ENCODE data around the gene AKR7A3.
"Not testable (repeated sequence)": the region's sequence is repeated elsewhere in the genome, so short reads cannot be mapped to it uniquely, and the experiment has no call there.

Gene AKR7A3

GRCh38 chr1:19287436-19288185, 959 bp downstream of the AKR7A3 start:
- no peaks in the 10 kb centered on the region for H3K4me1 ChIP-seq (ENCODE audit: insufficient read depth, low read length)
- H3K9ac ChIP-seq (ENCODE audit: low read depth, low read length): no peak overlapping the region
- H3K36me3 ChIP-seq (ENCODE audit: insufficient read depth, low read length): no peaks in the 10 kb centered on the region
- no peaks in the 10 kb centered on the region; the same call in 1 of the 2 replicates for H3K9me3 ChIP-seq (ENCODE audit: control insufficient read depth, insufficient read depth, low read length)

GRCh38 chr1:19285807-19286206, 2.8 kb downstream of the AKR7A3 start:
- not testable (repeated sequence) for H3K36me3 ChIP-seq (ENCODE audit: insufficient read depth, low read length); H3K9ac ChIP-seq (ENCODE audit: low read depth, low read length); H3K9me3 ChIP-seq (ENCODE audit: control insufficient read depth, insufficient read depth, low read length); H3K4me1 ChIP-seq (ENCODE audit: insufficient read depth, low read length)

- not testable (repeated sequence) for H3K4me1 ChIP-seq (ENCODE audit: insufficient read depth, low read length); H3K9me3 ChIP-seq (ENCODE audit: control insufficient read depth, insufficient read depth, low read length); H3K36me3 ChIP-seq (ENCODE audit: insufficient read depth, low read length); H3K9ac ChIP-seq (ENCODE audit: low read depth, low read length)
These were observed 3.2 kb downstream of the AKR7A3 start for GRCh38 chr1:19285366-19285765.

- H3K36me3 ChIP-seq (ENCODE audit: insufficient read depth, low read length): no peaks in the 10 kb centered on the region
- H3K9me3 ChIP-seq (ENCODE audit: control insufficient read depth, insufficient read depth, low read length): no peaks in the 10 kb centered on the region
- H3K4me1 ChIP-seq (ENCODE audit: insufficient read depth, low read length): no peaks in the 10 kb centered on the region
- H3K9ac ChIP-seq (ENCODE audit: low read depth, low read length): no peak overlapping the region
These were observed 3.7 kb downstream of the AKR7A3 start for GRCh38 chr1:19284881-19285280.

- H3K4me1 ChIP-seq (ENCODE audit: insufficient read depth, low read length): no peaks in the 10 kb centered on the region
- no peaks in the 10 kb centered on the region for H3K9me3 ChIP-seq (ENCODE audit: control insufficient read depth, insufficient read depth, low read length)
- no peak overlapping the region for H3K9ac ChIP-seq (ENCODE audit: low read depth, low read length)
- H3K36me3 ChIP-seq (ENCODE audit: insufficient read depth, low read length): no peaks in the 10 kb centered on the region
These were observed 4.7 kb downstream of the AKR7A3 start for GRCh38 chr1:19283891-19284290.

GRCh38 chr1:19274636-19275035, 13.9 kb downstream of the AKR7A3 start:
- no peaks in the 10 kb centered on the region for H3K36me3 ChIP-seq (ENCODE audit: insufficient read depth, low read length)
- H3K9ac ChIP-seq (ENCODE audit: low read depth, low read length): no peak overlapping the region; the same call in 1 of the 2 replicates
- no peaks in the 10 kb centered on the region for H3K4me1 ChIP-seq (ENCODE audit: insufficient read depth, low read length)
- no peaks in the 10 kb centered on the region for H3K9me3 ChIP-seq (ENCODE audit: control insufficient read depth, insufficient read depth, low read length)

- not testable (repeated sequence) for H3K9me3 ChIP-seq (ENCODE audit: control insufficient read depth, insufficient read depth, low read length); H3K4me1 ChIP-seq (ENCODE audit: insufficient read depth, low read length); H3K9ac ChIP-seq (ENCODE audit: low read depth, low read length); H3K36me3 ChIP-seq (ENCODE audit: insufficient read depth, low read length)
These were observed 14.6 kb downstream of the AKR7A3 start for GRCh38 chr1:19273844-19274531.

GRCh38 chr1:19273106-19273843, 15.3 kb downstream of the AKR7A3 start:
- H3K9ac ChIP-seq (ENCODE audit: low read depth, low read length): no peak overlapping the region
- H3K36me3 ChIP-seq (ENCODE audit: insufficient read depth, low read length): no peaks in the 10 kb centered on the region
- no peaks in the 10 kb centered on the region for H3K9me3 ChIP-seq (ENCODE audit: control insufficient read depth, insufficient read depth, low read length)
- H3K4me1 ChIP-seq (ENCODE audit: insufficient read depth, low read length): no peaks in the 10 kb centered on the region

- Histone ChIP-seq H3K9me3 (ENCODE audit: control insufficient read depth, insufficient read depth, low read length) (no peaks in the 10 kb centered on the region), H3K9ac (ENCODE audit: low read depth, low read length) (no peak overlapping the region), H3K36me3 (ENCODE audit: insufficient read depth, low read length) (no peaks in the 10 kb centered on the region), H3K4me1 (ENCODE audit: insufficient read depth, low read length) (no peaks in the 10 kb centered on the region)
These were observed 16.5 kb downstream of the AKR7A3 start for GRCh38 chr1:19272064-19272463.

- H3K4me1 ChIP-seq (ENCODE audit: insufficient read depth, low read length); H3K36me3 ChIP-seq (ENCODE audit: insufficient read depth, low read length); H3K9ac ChIP-seq (ENCODE audit: low read depth, low read length); H3K9me3 ChIP-seq (ENCODE audit: control insufficient read depth, insufficient read depth, low read length): not testable (repeated sequence)
These were observed 18.2 kb downstream of the AKR7A3 start for GRCh38 chr1:19270343-19270730.

GRCh38 chr1:19269427-19270342, 18.9 kb downstream of the AKR7A3 start:
- H3K4me1 ChIP-seq (ENCODE audit: insufficient read depth, low read length); H3K36me3 ChIP-seq (ENCODE audit: insufficient read depth, low read length); H3K9me3 ChIP-seq (ENCODE audit: control insufficient read depth, insufficient read depth, low read length); H3K9ac ChIP-seq (ENCODE audit: low read depth, low read length): not testable (repeated sequence)

GRCh38 chr1:19268445-19268844, 20.1 kb downstream of the AKR7A3 start:
- Histone ChIP-seq H3K4me1 (ENCODE audit: insufficient read depth, low read length) (no peaks in the 10 kb centered on the region), H3K36me3 (ENCODE audit: insufficient read depth, low read length) (no peaks in the 10 kb centered on the region), H3K9me3 (ENCODE audit: control insufficient read depth, insufficient read depth, low read length) (no peaks in the 10 kb centered on the region), H3K9ac (ENCODE audit: low read depth, low read length) (no peak overlapping the region)

GRCh38 chr1:19262744-19263143, 25.8 kb downstream of the AKR7A3 start:
- no peaks in the 10 kb centered on the region for H3K4me1 ChIP-seq (ENCODE audit: insufficient read depth, low read length)
- H3K36me3 ChIP-seq (ENCODE audit: insufficient read depth, low read length): no peaks in the 10 kb centered on the region; the same call in 1 of the 2 replicates

GRCh38 chr1:19262047-19262446, 26.5 kb downstream of the AKR7A3 start:
- H3K4me1 ChIP-seq (ENCODE audit: insufficient read depth, low read length): no peaks in the 10 kb centered on the region
- H3K9ac ChIP-seq (ENCODE audit: low read depth, low read length): no peak overlapping the region
- H3K9me3 ChIP-seq (ENCODE audit: control insufficient read depth, insufficient read depth, low read length): no peaks in the 10 kb centered on the region
- H3K36me3 ChIP-seq (ENCODE audit: insufficient read depth, low read length): peaks cover 3% of the 10 kb centered on the region; the same call in 1 of the 2 replicates

More at GRCh38 chr1:19262744-19263143, 25.8 kb downstream of the AKR7A3 start:
- Histone ChIP-seq H3K9me3 (ENCODE audit: control insufficient read depth, insufficient read depth, low read length) (no peaks in the 10 kb centered on the region), H3K9ac (ENCODE audit: low read depth, low read length) (no peak overlapping the region)

Data from ES-I3 (cell line).